ENCODE results near the gene RNF44.
"Not testable (repeated sequence)": the region's sequence is repeated elsewhere in the genome, so short reads cannot be mapped to it uniquely, and the experiment has no call there.

RNF44 gene

GRCh38 chr5:176519810-176520720 lies 17.1 kb downstream of the RNF44 start:
- no peak for DNase-seq (ENCODE audit: low read depth)

- DNase-seq (ENCODE audit: low read depth) = no peak
These were observed 20.0 kb downstream of the RNF44 start for GRCh38 chr5:176517053-176517661.

GRCh38 chr5:176515396-176515795 lies 21.8 kb downstream of the RNF44 start:
- no peak for DNase-seq (ENCODE audit: low read depth)

- no peak for DNase-seq (ENCODE audit: low read depth)
These were observed 22.8 kb downstream of the RNF44 start for GRCh38 chr5:176514244-176514950.

- no peak for DNase-seq (ENCODE audit: low read depth)
These were observed 23.4 kb downstream of the RNF44 start for GRCh38 chr5:176513788-176514187.

GRCh38 chr5:176508603-176509002 lies 28.6 kb downstream of the RNF44 start:
- no peak for DNase-seq (ENCODE audit: low read depth)

GRCh38 chr5:176507911-176508310 lies 29.3 kb downstream of the RNF44 start:
- no peak for DNase-seq (ENCODE audit: low read depth)

- no peak for DNase-seq (ENCODE audit: low read depth)
These were observed 33.7 kb downstream of the RNF44 start for GRCh38 chr5:176503496-176503895.

GRCh38 chr5:176501333-176501732 lies 35.9 kb downstream of the RNF44 start:
- DNase-seq (ENCODE audit: low read depth) = no peak

GRCh38 chr5:176500511-176500910 lies 36.7 kb downstream of the RNF44 start:
- no peak for DNase-seq (ENCODE audit: low read depth)

GRCh38 chr5:176499273-176499672 lies 37.9 kb downstream of the RNF44 start:
- no peak for DNase-seq (ENCODE audit: low read depth)

GRCh38 chr5:176497852-176498251 lies 39.4 kb downstream of the RNF44 start:
- DNase-seq (ENCODE audit: low read depth) = no peak

- DNase-seq (ENCODE audit: low read depth) = no peak
These were observed 44.8 kb downstream of the RNF44 start for GRCh38 chr5:176492431-176492830.

GRCh38 chr5:176491901-176492300 lies 45.3 kb downstream of the RNF44 start:
- no peak for DNase-seq (ENCODE audit: low read depth)

- no peak for DNase-seq (ENCODE audit: low read depth)
These were observed 46.1 kb downstream of the RNF44 start for GRCh38 chr5:176491101-176491502.

- DNase-seq (ENCODE audit: low read depth) = no peak
These were observed 46.9 kb downstream of the RNF44 start for GRCh38 chr5:176490301-176490700.

- DNase-seq (ENCODE audit: low read depth) = no peak
These were observed 48.1 kb downstream of the RNF44 start for GRCh38 chr5:176489077-176489476.

- DNase-seq (ENCODE audit: low read depth) = not testable (repeated sequence)
These were observed 50.0 kb downstream of the RNF44 start for GRCh38 chr5:176487160-176487559.

- no peak for DNase-seq (ENCODE audit: low read depth)
These were observed 50.9 kb downstream of the RNF44 start for GRCh38 chr5:176486189-176486757.

- no peak for DNase-seq (ENCODE audit: low read depth)
These were observed 52.0 kb downstream of the RNF44 start for GRCh38 chr5:176485176-176485575.

- no peak for DNase-seq (ENCODE audit: low read depth)
These were observed 55.5 kb downstream of the RNF44 start for GRCh38 chr5:176481711-176482110.
